Measurements from ENCODE around the gene ME3. TPM values are rescaled to one million over a fixed set of nuclear protein-coding genes. Genes with fewer than 3 reads are reported as not detected.

ME3 gene
- total RNA-seq, 1 experiment from 2014 or later, result 35.3 TPM

- intact Hi-C loops (cut with micrococcal nuclease; ENCODE audit: unreplicated experiment) (no loop called here), in situ Hi-C loops (cut with HindIII; ENCODE audit: low pct_unique_long_range_greater_than_20kb, low sequenced_read_pairs) (no loop called here)
- Histone ChIP-seq H3K9me3 (ENCODE audit: control insufficient read depth, insufficient read depth, low read depth, low read length) (no peaks in the 10 kb centered on the region), H3K4me3 (ENCODE audit: low read depth in 2 of 2, low read length in 2 of 2) (no peak overlapping the region), H3K36me3 (ENCODE audit: control insufficient read depth, insufficient read depth, low read length) (no peaks in the 10 kb centered on the region), H3K27me3 (ENCODE audit: control insufficient read depth, insufficient read depth, low read length) (no peaks in the 10 kb centered on the region), H3K27ac (ENCODE audit: low read length) (no peak overlapping the region), H3K4me1 (ENCODE audit: control insufficient read depth, insufficient read depth, low read length) (no peaks in the 10 kb centered on the region)
- TF ChIP-seq REST (IDR thresholded peaks at IDR 0.05; ENCODE audit: insufficient read depth in 1 of 2, low read depth in 2 of 2, low read length in 1 of 2) (no peak), TCF7L2 (IDR thresholded peaks at IDR 0.05; ENCODE audit: low read depth, low read length) (no peak), CTCF (IDR thresholded peaks at IDR 0.05) (no peak), POLR2AphosphoS5 (IDR thresholded peaks at IDR 0.05; ENCODE audit: low read depth, low read length) (no peak), SIN3A (IDR thresholded peaks at IDR 0.05; ENCODE audit: borderline replicate concordance, insufficient read depth, low read depth, low read length) (no peak)
- no TSS peak for BruUV-seq (replicated peaks)
- ChIA-PET POLR2A (interaction anchor here (0.7 kb wide), 1 partner anchor 368 kb away, joined by 8 read pairs; no protein-coding TSS in a partner anchor), CTCF (no interaction called here)
- DNase-seq (ENCODE audit: low read depth, low spot score), result no peak
- ATAC-seq, result no peak
Observed at GRCh38 chr11:86403458-86403857, 269.0 kb downstream of the ME3 start.

- no peaks in the 10 kb centered on the region for H3K4me1 ChIP-seq (ENCODE audit: control insufficient read depth, insufficient read depth, low read length)
- H3K9me3 ChIP-seq (ENCODE audit: control insufficient read depth, insufficient read depth, low read depth, low read length), result no peaks in the 10 kb centered on the region
- in situ Hi-C loops (cut with HindIII; ENCODE audit: low pct_unique_long_range_greater_than_20kb, low sequenced_read_pairs), result no loop called here
- H3K4me3 ChIP-seq (ENCODE audit: low read depth in 2 of 2, low read length in 2 of 2), result no peak overlapping the region
- ATAC-seq, result no peak
- no peak overlapping the region for H3K27ac ChIP-seq (ENCODE audit: low read length)
- no peak for DNase-seq (ENCODE audit: low read depth, low spot score)
- ChIA-PET CTCF (interaction anchor here (0.8 kb wide), 1 partner anchor 37 kb away, joined by 4 read pairs; no protein-coding TSS in a partner anchor), POLR2A (no interaction called here)
- TF ChIP-seq TCF7L2 (IDR thresholded peaks at IDR 0.05; ENCODE audit: low read depth, low read length), result no peak
- no peak for TF ChIP-seq SIN3A (IDR thresholded peaks at IDR 0.05; ENCODE audit: borderline replicate concordance, insufficient read depth, low read depth, low read length)
- no peak for TF ChIP-seq CTCF (IDR thresholded peaks at IDR 0.05)
- no peak for TF ChIP-seq REST (IDR thresholded peaks at IDR 0.05; ENCODE audit: insufficient read depth in 1 of 2, low read depth in 2 of 2, low read length in 1 of 2)
- BruUV-seq (replicated peaks), result no TSS peak
- intact Hi-C loops (cut with micrococcal nuclease; ENCODE audit: unreplicated experiment), result no loop called here
- no peaks in the 10 kb centered on the region for H3K36me3 ChIP-seq (ENCODE audit: control insufficient read depth, insufficient read depth, low read length)
- no peaks in the 10 kb centered on the region for H3K27me3 ChIP-seq (ENCODE audit: control insufficient read depth, insufficient read depth, low read length)
Observed at GRCh38 chr11:86398106-86398505, 274.3 kb downstream of the ME3 start.
